Neural crest cell (in vitro differentiated cells): ENCODE measurements around the gene ZNHIT2. TPM values are rescaled to one million over a fixed set of nuclear protein-coding genes. Genes with fewer than 3 reads are reported as not detected.
"Not testable (repeated sequence)": the region's sequence is repeated elsewhere in the genome, so short reads cannot be mapped to it uniquely, and the experiment has no call there.

ENCODE experiments used
- DNase-seq: peaks from one replicate; pipeline ENCODE4 v3.0.0; 2021; ENCODE audit warnings: low read depth, mixed read lengths, low spot score
- H3K27ac Mint-ChIP-seq: one replicate; pipeline ENCODE4 v1.8.0; 2021; ENCODE audit warnings: mild to moderate bottlenecking, mixed read lengths; ENCODE audit not compliant: unreplicated experiment
- H3K27me3 Mint-ChIP-seq: 2 replicates; pipeline ENCODE4 v1.8.0; 2021; ENCODE audit warnings: low read depth, mild to moderate bottlenecking, mixed read lengths
- H3K36me3 Mint-ChIP-seq: 2 replicates; pipeline ENCODE4 v1.8.0; 2021; ENCODE audit warnings: low read depth, mild to moderate bottlenecking, mixed read lengths
- H3K4me1 Mint-ChIP-seq: 2 replicates; pipeline ENCODE4 v1.8.0; 2021; ENCODE audit warnings: mixed read lengths
- H3K4me3 Mint-ChIP-seq: one replicate; pipeline ENCODE4 v1.8.0; 2021; ENCODE audit warnings: mild to moderate bottlenecking, mixed read lengths
- H3K9me3 Mint-ChIP-seq: 2 replicates; pipeline ENCODE4 v1.8.0; 2021; ENCODE audit warnings: mixed read lengths
- total RNA-seq: library from RNA; stranded (reverse); gene quantifications from 2 replicates; pipeline ENCODE4 v1.2.1, GENCODE V29; 2021
- TF ChIP-seq, protein P1 (sequence below): fragments of 200-600 bp; sonication (generic); conservative IDR thresholded peaks from 2 replicates; pipeline ENCODE4 v1.5.0; 2021; ENCODE audit warnings: antibody characterized with exemption, mild to moderate bottlenecking

Gene ZNHIT2
- total RNA-seq, 1 donor from 2014 or later: 8.0 TPM

DNA sequence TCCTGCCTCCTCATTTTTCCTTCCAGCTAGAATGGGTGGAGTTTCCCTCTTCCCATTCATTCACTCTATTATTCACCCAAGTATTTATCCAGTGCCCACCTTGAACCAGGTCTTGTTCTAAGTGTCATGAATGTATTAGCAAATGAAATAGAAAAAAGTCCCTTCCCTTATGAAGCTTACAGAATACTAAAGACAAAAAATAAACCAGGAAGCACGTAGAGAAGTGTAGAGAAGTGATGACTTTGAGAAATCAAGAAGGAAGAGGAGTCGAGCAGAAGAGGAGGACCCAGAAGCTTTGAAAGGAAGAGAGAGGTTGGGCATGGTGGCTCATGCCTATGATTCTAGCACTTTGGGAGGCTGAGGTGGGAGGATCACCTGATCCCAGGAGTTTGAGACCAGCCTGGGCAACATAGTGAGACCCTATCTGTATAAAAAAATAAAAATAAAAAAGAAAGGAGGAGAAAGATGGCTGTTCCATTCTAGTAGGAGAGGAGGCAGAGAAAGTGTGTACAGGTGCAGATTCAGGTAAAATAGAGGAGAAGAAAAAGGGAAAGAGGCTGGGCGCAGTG is 33.9 kb upstream of the ZNHIT2 start:
- peaks cover 29% of the 10 kb centered on the region for H3K27me3 Mint-ChIP-seq
- H3K4me3 Mint-ChIP-seq: no peak overlapping the region
- no peaks in the 10 kb centered on the region for H3K9me3 Mint-ChIP-seq
- H3K27ac Mint-ChIP-seq: no peak overlapping the region
- peaks cover 6% of the 10 kb centered on the region for H3K4me1 Mint-ChIP-seq
- no peak for DNase-seq
- TF ChIP-seq, protein P1, sequence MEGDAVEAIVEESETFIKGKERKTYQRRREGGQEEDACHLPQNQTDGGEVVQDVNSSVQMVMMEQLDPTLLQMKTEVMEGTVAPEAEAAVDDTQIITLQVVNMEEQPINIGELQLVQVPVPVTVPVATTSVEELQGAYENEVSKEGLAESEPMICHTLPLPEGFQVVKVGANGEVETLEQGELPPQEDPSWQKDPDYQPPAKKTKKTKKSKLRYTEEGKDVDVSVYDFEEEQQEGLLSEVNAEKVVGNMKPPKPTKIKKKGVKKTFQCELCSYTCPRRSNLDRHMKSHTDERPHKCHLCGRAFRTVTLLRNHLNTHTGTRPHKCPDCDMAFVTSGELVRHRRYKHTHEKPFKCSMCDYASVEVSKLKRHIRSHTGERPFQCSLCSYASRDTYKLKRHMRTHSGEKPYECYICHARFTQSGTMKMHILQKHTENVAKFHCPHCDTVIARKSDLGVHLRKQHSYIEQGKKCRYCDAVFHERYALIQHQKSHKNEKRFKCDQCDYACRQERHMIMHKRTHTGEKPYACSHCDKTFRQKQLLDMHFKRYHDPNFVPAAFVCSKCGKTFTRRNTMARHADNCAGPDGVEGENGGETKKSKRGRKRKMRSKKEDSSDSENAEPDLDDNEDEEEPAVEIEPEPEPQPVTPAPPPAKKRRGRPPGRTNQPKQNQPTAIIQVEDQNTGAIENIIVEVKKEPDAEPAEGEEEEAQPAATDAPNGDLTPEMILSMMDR: no peak
- no peaks in the 10 kb centered on the region for H3K36me3 Mint-ChIP-seq

DNA sequence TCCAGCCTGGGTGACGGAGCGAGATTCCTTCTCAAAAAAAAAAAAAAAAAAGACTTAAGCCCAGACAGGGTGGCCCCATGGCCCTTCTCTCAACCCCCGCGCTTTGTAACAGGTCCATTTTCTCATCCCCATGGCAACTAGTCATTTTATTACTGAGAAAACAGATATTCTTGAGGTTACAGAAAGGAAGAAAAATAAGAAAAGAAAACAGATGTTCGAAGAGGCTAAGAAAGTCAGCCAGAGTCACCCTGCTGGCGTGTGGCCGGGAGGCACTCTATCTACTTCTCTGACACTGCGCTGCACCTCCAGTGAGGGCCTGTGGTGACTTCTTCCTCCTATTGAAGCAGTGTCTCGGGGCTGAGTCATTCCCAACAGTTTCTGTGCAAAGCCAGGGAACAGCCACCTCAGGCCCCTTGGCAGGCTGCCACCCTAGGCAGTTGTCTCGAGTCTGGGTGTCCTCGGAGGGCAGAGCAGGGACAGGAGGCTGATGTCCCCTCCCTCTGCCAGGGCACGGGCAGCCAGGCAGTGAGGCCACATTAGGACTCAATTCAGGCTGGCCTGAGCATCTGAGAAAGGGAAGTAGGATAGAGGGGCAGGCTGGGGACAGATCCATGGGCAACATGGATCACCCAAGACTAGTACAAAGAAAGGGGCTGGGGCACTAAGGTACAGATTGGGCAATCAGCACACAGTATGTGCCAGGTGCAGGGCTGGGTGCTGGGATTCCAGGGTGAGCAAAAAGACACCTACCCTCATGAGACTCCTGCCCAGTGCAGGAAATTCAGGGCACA is 33.2 kb upstream of the ZNHIT2 start:
- peaks cover 34% of the 10 kb centered on the region for H3K27me3 Mint-ChIP-seq
- no peak overlapping the region for H3K27ac Mint-ChIP-seq
- H3K9me3 Mint-ChIP-seq: no peaks in the 10 kb centered on the region
- H3K4me1 Mint-ChIP-seq: peaks cover 6% of the 10 kb centered on the region
- no peak overlapping the region for H3K4me3 Mint-ChIP-seq
- TF ChIP-seq, protein P1: no peak
- H3K36me3 Mint-ChIP-seq: no peaks in the 10 kb centered on the region
- no peak for DNase-seq

DNA sequence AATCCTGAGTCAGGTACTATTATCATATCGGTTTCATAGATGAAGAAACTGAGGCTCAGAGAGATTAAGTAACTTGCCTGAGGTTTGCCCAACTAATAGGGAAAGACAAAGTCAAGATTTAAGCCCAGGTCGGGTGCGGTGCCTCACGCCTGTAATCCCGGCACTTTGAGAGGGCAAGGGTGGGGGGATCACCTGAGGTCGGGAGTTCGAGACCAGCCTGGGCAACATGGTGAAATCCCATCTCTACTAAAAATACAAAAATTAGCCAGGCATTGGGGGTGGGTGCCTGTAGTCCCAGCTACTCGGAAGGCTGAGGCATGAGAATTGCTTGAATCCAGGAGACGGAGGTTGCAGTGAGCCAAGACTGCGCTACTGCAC is 32.6 kb upstream of the ZNHIT2 start:
- not testable (repeated sequence) for H3K9me3 Mint-ChIP-seq, H3K4me3 Mint-ChIP-seq, H3K36me3 Mint-ChIP-seq, DNase-seq, H3K4me1 Mint-ChIP-seq, H3K27ac Mint-ChIP-seq
- peaks cover 39% of the 10 kb centered on the region for H3K27me3 Mint-ChIP-seq

DNA sequence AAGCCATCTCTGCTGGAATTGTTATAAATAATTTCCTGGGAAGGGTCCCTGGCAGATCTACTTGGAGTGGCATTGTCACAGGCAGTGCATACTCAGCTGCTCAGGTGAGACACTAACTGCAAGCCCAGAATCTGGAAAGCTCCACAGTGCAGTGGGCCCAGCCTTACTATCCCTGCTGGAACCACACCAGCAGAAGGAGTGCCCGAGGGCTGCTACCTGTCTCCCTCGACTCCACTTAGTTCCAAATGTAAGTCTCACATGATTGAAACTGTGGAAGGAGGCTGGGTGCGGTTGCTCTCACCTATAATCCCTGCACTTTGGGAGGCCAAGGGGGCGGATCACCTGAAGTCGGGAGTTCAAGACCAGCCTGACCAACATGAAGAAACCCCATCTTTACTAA is 31.2 kb upstream of the ZNHIT2 start:
- TF ChIP-seq, protein P1: no peak
- H3K4me1 Mint-ChIP-seq: peaks cover 6% of the 10 kb centered on the region
- no peak overlapping the region for H3K4me3 Mint-ChIP-seq
- H3K27me3 Mint-ChIP-seq: peaks cover 49% of the 10 kb centered on the region
- no peaks in the 10 kb centered on the region for H3K36me3 Mint-ChIP-seq
- DNase-seq: no peak
- no peaks in the 10 kb centered on the region for H3K9me3 Mint-ChIP-seq
- no peak overlapping the region for H3K27ac Mint-ChIP-seq

DNA sequence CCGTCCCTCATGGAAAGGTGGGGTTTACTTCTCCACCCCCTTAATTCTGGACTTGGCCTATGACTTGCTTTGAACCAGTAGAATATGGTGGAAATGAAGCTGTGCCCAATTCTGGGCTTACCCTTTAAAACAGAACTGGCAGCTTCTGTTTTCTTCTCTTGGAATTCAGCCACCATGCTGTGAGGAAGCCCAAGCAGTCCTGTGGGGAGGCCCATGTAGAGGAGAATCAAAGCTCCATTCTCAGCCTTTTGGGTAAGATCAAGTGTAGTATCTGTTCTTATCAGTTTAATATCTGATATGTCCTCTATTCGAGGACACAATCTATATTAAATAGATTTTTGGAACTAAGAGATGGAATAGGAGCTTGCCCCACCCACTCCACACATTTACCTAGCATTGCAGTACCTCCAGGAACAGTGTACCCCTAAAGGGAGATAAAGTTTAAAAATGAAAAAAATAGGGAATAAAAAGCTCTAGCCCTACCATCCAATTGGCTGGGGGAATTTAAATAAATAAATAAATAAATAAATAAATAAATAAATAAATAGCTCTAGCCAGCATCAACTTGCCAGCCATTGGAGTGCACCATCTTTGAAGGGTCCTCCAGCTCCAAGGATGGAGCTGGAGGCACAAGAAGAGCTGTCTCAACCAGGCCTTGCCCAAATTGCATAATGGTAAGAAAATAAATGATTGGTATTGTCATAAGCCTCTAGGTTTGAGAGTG is 30.0 kb upstream of the ZNHIT2 start:
- DNase-seq: no peak
- Mint-ChIP-seq H3K9me3 (no peaks in the 10 kb centered on the region), H3K4me1 (peaks cover 6% of the 10 kb centered on the region), H3K27me3 (peaks cover 42% of the 10 kb centered on the region), H3K27ac (no peak overlapping the region), H3K36me3 (no peaks in the 10 kb centered on the region), H3K4me3 (no peak overlapping the region)
- TF ChIP-seq, protein P1: no peak
